K562 (cell line): ENCODE results near the gene UFC1. TPM values are rescaled to one million over a fixed set of nuclear protein-coding genes. Genes with fewer than 3 reads are reported as not detected.
A peak's percentile ranks its signal among the peaks of the same experiment; 100 is the strongest.

Experiments
- CSDE1 ChIP-seq, 2 experiments: fragments of 450-650 bp; IDR thresholded peaks; 2 replicates each; pipeline ENCODE4 v1.6.1; 2016; ENCODE audit warnings: mild to moderate bottlenecking in 1 of 2
- FOXM1 ChIP-seq, 2 experiments: fragments of 450-650 bp in 1 of 2; sonication (generic) in 1 of 2; formaldehyde crosslinking in 1 of 2; IDR thresholded peaks; 2 replicates each; pipeline versions ENCODE4 v1.6.1 to v1.9.0; 2017 to 2022; ENCODE audit warnings: low read depth in 2 of 2, mild to moderate bottlenecking in 2 of 2, missing genetic modification reagents in 1 of 2, moderate library complexity in 1 of 2
- MAFG ChIP-seq: fragments of 450-650 bp; conservative IDR thresholded peaks from 2 replicates; pipeline ENCODE4 v1.6.1; 2016; ENCODE audit warnings: missing genetic modification characterization, missing compliant biosample characterization
- NFATC3 ChIP-seq: fragments of 450-650 bp; IDR thresholded peaks from 2 replicates; pipeline ENCODE4 v1.6.1; 2017; ENCODE audit warnings: mild to moderate bottlenecking
- PHB ChIP-seq: fragments of 250-450 bp; sonication (Bioruptor Pico); IDR thresholded peaks from 2 replicates; pipeline ENCODE4 v1.5.0; 2021
- POLR2H ChIP-seq: IDR thresholded peaks from 2 replicates; pipeline ENCODE4 v1.6.1; 2016; ENCODE audit warnings: missing genetic modification characterization, low read depth, mild to moderate bottlenecking, control low read depth, missing compliant biosample characterization, moderate library complexity
- RUNX1 ChIP-seq: sonication (generic); IDR thresholded peaks from 2 replicates; pipeline ENCODE4 v1.6.1; 2016; ENCODE audit warnings: antibody characterized with exemption, low read depth
- SRF ChIP-seq, 2 experiments: fragments of 250-450, 450-650 bp in 1 of 2; sonication (Bioruptor Pico) in 1 of 2; sonication (generic) in 1 of 2; formaldehyde crosslinking; IDR thresholded peaks; 2 replicates each; pipeline versions ENCODE4 v1.5.0 to v1.5.1; 2020 to 2022; ENCODE audit warnings: mild to moderate bottlenecking in 1 of 2, missing genetic modification reagents in 1 of 2
- TAF15 ChIP-seq: fragments of 200-400 bp; formaldehyde crosslinking; IDR thresholded peaks from 2 replicates; pipeline ENCODE4 v1.6.1; 2017; ENCODE audit warnings: mild to moderate bottlenecking, low read depth, low read length, moderate library complexity
- TBL1XR1 ChIP-seq, 2 experiments: IDR thresholded peaks; 2 replicates each; pipeline ENCODE4 v1.6.1; 2012; ENCODE audit warnings: improper control_type of control experiment in 2 of 2, low read length in 2 of 2, mild to moderate bottlenecking in 1 of 2
- THRAP3 ChIP-seq: fragments of 450-650 bp; IDR thresholded peaks from 2 replicates; pipeline ENCODE4 v1.6.1; 2016; ENCODE audit warnings: mild to moderate bottlenecking, inconsistent platforms, borderline replicate concordance
- ZBTB17 ChIP-seq: fragments of 450-650 bp; formaldehyde crosslinking; IDR thresholded peaks from 2 replicates; pipeline ENCODE4 v1.4.0; 2020; ENCODE audit warnings: mild to moderate bottlenecking
- ZBTB2 ChIP-seq: fragments of 450-650 bp; IDR thresholded peaks from 2 replicates; pipeline ENCODE4 v1.6.1; 2016; ENCODE audit warnings: antibody characterized with exemption
- ZC3H11A ChIP-seq: IDR thresholded peaks from 2 replicates; pipeline ENCODE4 v1.6.1; 2012; ENCODE audit warnings: low read depth, low read length, improper control_type of control experiment
- ZNF263 ChIP-seq: sonication (generic); formaldehyde crosslinking; IDR thresholded peaks from 2 replicates; pipeline ENCODE4 v1.8.0; 2022; ENCODE audit warnings: mild to moderate bottlenecking, missing genetic modification reagents, borderline replicate concordance
- ZNF699 ChIP-seq: fragments of 250-450 bp; sonication (Bioruptor Pico); IDR thresholded peaks from 2 replicates; pipeline ENCODE4 v1.8.0; 2021; ENCODE audit warnings: mild to moderate bottlenecking, moderate library complexity; ENCODE audit not compliant: insufficient replicate concordance
- polyA plus RNA-seq, 8 experiments: library from polyadenylated mRNA; depleted of rRNA in 4 of 8; stranded (reverse) in 5 of 8; unstranded in 3 of 8; fragments of >200 nt; fragmentation: Nextera tagmentation in 2 of 8; fragmentation: Illumina TruSeq in 1 of 8; extraction: Ambion mirVana in 2 of 8; extraction: Trizol in 1 of 8; gene quantifications; 2 replicates each; pipeline versions ENCODE4 v1.2.1 to v1.2.3, GENCODE V29; 2011 to 2014; ENCODE audit warnings: inconsistent platforms in 1 of 8, missing spikeins in 1 of 8
- total RNA-seq, 7 experiments: library from RNA; depleted of rRNA in 6 of 7; stranded (reverse); fragments of >200 nt in 6 of 7; fragmentation: Illumina TruSeq in 2 of 7; extraction: Trizol in 2 of 7; gene quantifications; 2 replicates each; pipeline versions ENCODE4 v1.2.1 to v1.2.3, GENCODE V29; 2011 to 2021; ENCODE audit warnings: low replicate concordance in 1 of 7
- TF ChIP-seq, protein P1 (sequence below), 2 experiments: fragments of 450-650 bp; IDR thresholded peaks; 2 replicates each; pipeline ENCODE4 v1.6.1; 2018; ENCODE audit warnings: mild to moderate bottlenecking in 2 of 2, low read depth in 1 of 2; ENCODE audit not compliant: partially characterized antibody in 2 of 2
- TF ChIP-seq, protein P2 (sequence below): fragments of 250-450 bp; sonication (Bioruptor Pico); IDR thresholded peaks from 2 replicates; pipeline ENCODE4 v1.5.0; 2021; ENCODE audit warnings: mild to moderate bottlenecking, borderline replicate concordance

UFC1 gene
- total and polyA plus RNA-seq, 9 of the 15 experiments (the other 6 are each of a cell fraction or from before 2014, with no cell fraction given) = 92.8 to 220 (median 161) TPM

DNA sequence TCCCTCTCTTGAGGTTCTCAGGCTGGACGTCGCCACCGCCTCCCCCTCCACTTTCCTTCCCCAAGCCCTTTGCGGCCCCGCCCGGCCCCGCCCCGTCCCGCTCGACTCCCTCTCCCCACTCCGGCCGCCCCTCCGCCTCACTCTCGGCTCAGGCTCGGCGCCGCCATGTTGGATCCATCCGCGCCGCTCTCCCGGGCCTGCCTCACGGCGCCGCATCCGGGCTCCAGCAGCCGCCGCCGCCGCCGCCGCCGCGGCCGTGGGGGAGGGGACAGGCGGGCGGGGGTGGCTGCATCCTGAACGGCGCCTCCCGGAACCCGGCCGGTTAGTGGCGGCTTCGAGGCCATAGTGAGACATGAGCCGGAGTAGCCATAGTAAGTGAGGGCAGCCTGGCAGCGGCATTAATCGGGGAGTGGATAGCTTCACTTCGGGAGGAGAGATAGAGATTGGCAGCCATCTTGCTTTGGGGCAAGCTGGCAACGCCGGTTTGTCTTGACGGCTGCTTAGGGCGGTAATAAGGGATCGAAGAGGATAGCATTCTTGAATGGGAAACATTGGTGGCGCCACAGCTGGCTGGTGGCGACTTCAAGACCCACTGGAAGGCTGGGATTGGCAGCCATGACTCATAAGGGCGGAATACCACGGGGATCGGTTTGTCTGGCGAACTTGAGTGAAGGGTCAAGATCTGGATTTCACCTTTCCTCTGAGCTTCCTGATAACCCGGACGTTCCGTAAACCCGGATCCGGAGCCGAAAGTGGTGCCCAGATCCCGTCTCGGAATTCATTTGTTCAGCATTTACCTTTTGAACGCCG lies 21.2 kb upstream of the UFC1 start, which contains the start of gene DEDD (continued):
- no peak for TF ChIP-seq SRF (CRISPR knock-in tag; IDR thresholded peaks at IDR 0.05)
- peak; percentile 67; the same call in 1 of the 2 replicates for TF ChIP-seq ZBTB2
- no peak for TF ChIP-seq ZNF263 (CRISPR knock-in tag)
- peak; percentile 90 for TF ChIP-seq RUNX1
- no peak for TF ChIP-seq THRAP3
- no peak for TF ChIP-seq ZC3H11A
- TF ChIP-seq, protein P1, sequence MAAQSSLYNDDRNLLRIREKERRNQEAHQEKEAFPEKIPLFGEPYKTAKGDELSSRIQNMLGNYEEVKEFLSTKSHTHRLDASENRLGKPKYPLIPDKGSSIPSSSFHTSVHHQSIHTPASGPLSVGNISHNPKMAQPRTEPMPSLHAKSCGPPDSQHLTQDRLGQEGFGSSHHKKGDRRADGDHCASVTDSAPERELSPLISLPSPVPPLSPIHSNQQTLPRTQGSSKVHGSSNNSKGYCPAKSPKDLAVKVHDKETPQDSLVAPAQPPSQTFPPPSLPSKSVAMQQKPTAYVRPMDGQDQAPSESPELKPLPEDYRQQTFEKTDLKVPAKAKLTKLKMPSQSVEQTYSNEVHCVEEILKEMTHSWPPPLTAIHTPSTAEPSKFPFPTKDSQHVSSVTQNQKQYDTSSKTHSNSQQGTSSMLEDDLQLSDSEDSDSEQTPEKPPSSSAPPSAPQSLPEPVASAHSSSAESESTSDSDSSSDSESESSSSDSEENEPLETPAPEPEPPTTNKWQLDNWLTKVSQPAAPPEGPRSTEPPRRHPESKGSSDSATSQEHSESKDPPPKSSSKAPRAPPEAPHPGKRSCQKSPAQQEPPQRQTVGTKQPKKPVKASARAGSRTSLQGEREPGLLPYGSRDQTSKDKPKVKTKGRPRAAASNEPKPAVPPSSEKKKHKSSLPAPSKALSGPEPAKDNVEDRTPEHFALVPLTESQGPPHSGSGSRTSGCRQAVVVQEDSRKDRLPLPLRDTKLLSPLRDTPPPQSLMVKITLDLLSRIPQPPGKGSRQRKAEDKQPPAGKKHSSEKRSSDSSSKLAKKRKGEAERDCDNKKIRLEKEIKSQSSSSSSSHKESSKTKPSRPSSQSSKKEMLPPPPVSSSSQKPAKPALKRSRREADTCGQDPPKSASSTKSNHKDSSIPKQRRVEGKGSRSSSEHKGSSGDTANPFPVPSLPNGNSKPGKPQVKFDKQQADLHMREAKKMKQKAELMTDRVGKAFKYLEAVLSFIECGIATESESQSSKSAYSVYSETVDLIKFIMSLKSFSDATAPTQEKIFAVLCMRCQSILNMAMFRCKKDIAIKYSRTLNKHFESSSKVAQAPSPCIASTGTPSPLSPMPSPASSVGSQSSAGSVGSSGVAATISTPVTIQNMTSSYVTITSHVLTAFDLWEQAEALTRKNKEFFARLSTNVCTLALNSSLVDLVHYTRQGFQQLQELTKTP (IDR thresholded peaks at IDR 0.05; ENCODE audit: low read depth in 1 of 2, partially characterized antibody in 2 of 2) = peak in 1 of 2 experiments; percentile 69
- no peak for TF ChIP-seq TBL1XR1 (IDR thresholded peaks at IDR 0.05; ENCODE audit: low read length in 2 of 2)
- TF ChIP-seq ZBTB17 (CRISPR knock-in tag) = peak; percentile 82
- no peak for TF ChIP-seq PHB
- TF ChIP-seq ZNF699 (CRISPR knock-in tag) = no peak
- TF ChIP-seq MAFG (tag) = no peak
- no peak for TF ChIP-seq TAF15
- TF ChIP-seq FOXM1 (IDR thresholded peaks at IDR 0.05; ENCODE audit: low read depth) = no peak
- TF ChIP-seq FOXM1 (CRISPR knock-in tag; IDR thresholded peaks at IDR 0.05; ENCODE audit: low read depth) = no peak
- TF ChIP-seq NFATC3 = peak; percentile 13; the same call in 1 of the 2 replicates
- peak; percentile 64 for TF ChIP-seq POLR2H
- TF ChIP-seq, protein P2, sequence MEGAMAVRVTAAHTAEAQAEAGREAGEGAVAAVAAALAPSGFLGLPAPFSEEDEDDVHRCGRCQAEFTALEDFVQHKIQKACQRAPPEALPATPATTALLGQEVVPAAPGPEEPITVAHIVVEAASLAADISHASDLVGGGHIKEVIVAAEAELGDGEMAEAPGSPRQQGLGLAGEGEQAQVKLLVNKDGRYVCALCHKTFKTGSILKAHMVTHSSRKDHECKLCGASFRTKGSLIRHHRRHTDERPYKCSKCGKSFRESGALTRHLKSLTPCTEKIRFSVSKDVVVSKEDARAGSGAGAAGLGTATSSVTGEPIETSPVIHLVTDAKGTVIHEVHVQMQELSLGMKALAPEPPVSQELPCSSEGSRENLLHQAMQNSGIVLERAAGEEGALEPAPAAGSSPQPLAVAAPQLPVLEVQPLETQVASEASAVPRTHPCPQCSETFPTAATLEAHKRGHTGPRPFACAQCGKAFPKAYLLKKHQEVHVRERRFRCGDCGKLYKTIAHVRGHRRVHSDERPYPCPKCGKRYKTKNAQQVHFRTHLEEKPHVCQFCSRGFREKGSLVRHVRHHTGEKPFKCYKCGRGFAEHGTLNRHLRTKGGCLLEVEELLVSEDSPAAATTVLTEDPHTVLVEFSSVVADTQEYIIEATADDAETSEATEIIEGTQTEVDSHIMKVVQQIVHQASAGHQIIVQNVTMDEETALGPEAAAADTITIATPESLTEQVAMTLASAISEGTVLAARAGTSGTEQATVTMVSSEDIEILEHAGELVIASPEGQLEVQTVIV (CRISPR knock-in tag) = peak; percentile 68; the same call in 1 of the 2 replicates
- TF ChIP-seq CSDE1 (IDR thresholded peaks at IDR 0.05) = peak in 1 of 2 experiments; percentile 94; a peak in 2 of 4 replicates
